PC-9 (cell line): ENCODE results near the gene PIP. TPM values are rescaled to one million over a fixed set of nuclear protein-coding genes. Genes with fewer than 3 reads are reported as not detected.

Experiments used
- BruUV-seq: library from RNA; stranded (reverse); fragments of 400-500 nt; replicated peaks from 2 replicates; lab custom pipeline; 2021; lab: Mats Ljungman, UMichigan
- CTCF ChIA-PET: fragments of 300-600 bp; sonication (Branson Sonifier 250); formaldehyde crosslinking; loops from one replicate; lab custom pipeline; 2022; ENCODE audit warnings: antibody characterized with exemption; lab: Charles Lee
- POLR2A ChIA-PET: fragments of 300-600 bp; sonication (Branson Sonifier 250); formaldehyde crosslinking; loops from one replicate; lab custom pipeline; 2022; ENCODE audit warnings: antibody characterized with exemption; ENCODE audit not compliant: unreplicated experiment; lab: Charles Lee
- DNase-seq, 2 experiments: peaks; one replicate each; pipeline versions ENCODE4 v3.0.0 to v3.0.0-alpha.2; 2015 to 2022; ENCODE audit warnings: mixed read lengths in 1 of 2
- H2AFZ ChIP-seq: fragments of 200-600 bp; sonication (generic); 2 replicates; pipeline ENCODE4 v1.8.1; 2017; ENCODE audit warnings: antibody characterized with exemption
- H3F3A ChIP-seq: fragments of 200-600 bp; sonication (generic); 2 replicates; pipeline ENCODE4 v1.8.1; 2017; ENCODE audit warnings: antibody characterized with exemption, mild to moderate bottlenecking, low read depth; ENCODE audit not compliant: insufficient read depth
- H3K27ac ChIP-seq: fragments of 200-600 bp; sonication (generic); 2 replicates; pipeline ENCODE4 v1.6.1; 2016; ENCODE audit warnings: mixed run types
- H3K27me3 ChIP-seq: fragments of 200-600 bp; sonication (generic); 2 replicates; pipeline ENCODE4 v1.6.1; 2016; ENCODE audit warnings: low read depth, mixed run types; ENCODE audit not compliant: insufficient read depth
- H3K36me3 ChIP-seq: fragments of 200-600 bp; sonication (generic); 2 replicates; pipeline ENCODE4 v1.6.1; 2016; ENCODE audit warnings: low read depth, mixed run types
- H3K4me1 ChIP-seq: fragments of 200-600 bp; sonication (generic); replicated peaks from 2 replicates; pipeline ENCODE4 v1.6.1; 2016; ENCODE audit warnings: mixed run types; ENCODE audit not compliant: insufficient read depth
- H3K4me2 ChIP-seq: fragments of 200-600 bp; sonication (generic); 2 replicates; pipeline ENCODE4 v1.6.1; 2017; ENCODE audit warnings: mixed run types
- H3K4me3 ChIP-seq: fragments of 200-600 bp; sonication (generic); 2 replicates; pipeline ENCODE4 v1.6.1; 2016; ENCODE audit warnings: mixed run types
- H3K79me2 ChIP-seq: fragments of 200-600 bp; sonication (generic); 2 replicates; pipeline ENCODE4 v1.6.1; 2017; ENCODE audit warnings: low read depth, mixed run types
- H3K9me2 ChIP-seq: fragments of 200-600 bp; sonication (generic); 2 replicates; pipeline ENCODE4 v1.8.1; 2017; ENCODE audit warnings: mild to moderate bottlenecking; ENCODE audit not compliant: insufficient read depth
- H3K9me3 ChIP-seq: fragments of 200-600 bp; sonication (generic); 2 replicates; pipeline ENCODE4 v1.8.1; 2016; ENCODE audit warnings: low read depth; ENCODE audit not compliant: insufficient read depth
- H4K20me1 ChIP-seq: fragments of 200-600 bp; sonication (generic); 2 replicates; pipeline ENCODE4 v1.8.1; 2017; ENCODE audit not compliant: insufficient read depth
- EZH2 ChIP-seq: fragments of 200-600 bp; sonication (generic); IDR thresholded peaks from 2 replicates; pipeline ENCODE4 v1.8.0; 2017; ENCODE audit warnings: antibody characterized with exemption, low read depth
- intact Hi-C: fragments of 100-400 bp; cut with micrococcal nuclease; formaldehyde crosslinking; loops from one replicate; pipeline ENCODE4 v1.10.0; 2022; ENCODE audit not compliant: unreplicated experiment
- total RNA-seq: library from RNA; stranded (reverse); gene quantifications from 2 replicates; pipeline ENCODE4 v1.2.3, GENCODE V29; 2021
- TF ChIP-seq, protein P1 (sequence below): fragments of 200-600 bp; sonication (generic); conservative IDR thresholded peaks from 2 replicates; pipeline ENCODE4 v1.6.1; 2017; ENCODE audit warnings: mixed run types, antibody characterized with exemption, mild to moderate bottlenecking, moderate library complexity

Gene PIP
- total RNA-seq, 1 experiment from 2014 or later: not detected

GRCh38 chr7:143130541-143130940 is 1.3 kb upstream of the PIP start:
- H3K36me3 ChIP-seq: no peaks in the 10 kb centered on the region
- TF ChIP-seq, protein P1, sequence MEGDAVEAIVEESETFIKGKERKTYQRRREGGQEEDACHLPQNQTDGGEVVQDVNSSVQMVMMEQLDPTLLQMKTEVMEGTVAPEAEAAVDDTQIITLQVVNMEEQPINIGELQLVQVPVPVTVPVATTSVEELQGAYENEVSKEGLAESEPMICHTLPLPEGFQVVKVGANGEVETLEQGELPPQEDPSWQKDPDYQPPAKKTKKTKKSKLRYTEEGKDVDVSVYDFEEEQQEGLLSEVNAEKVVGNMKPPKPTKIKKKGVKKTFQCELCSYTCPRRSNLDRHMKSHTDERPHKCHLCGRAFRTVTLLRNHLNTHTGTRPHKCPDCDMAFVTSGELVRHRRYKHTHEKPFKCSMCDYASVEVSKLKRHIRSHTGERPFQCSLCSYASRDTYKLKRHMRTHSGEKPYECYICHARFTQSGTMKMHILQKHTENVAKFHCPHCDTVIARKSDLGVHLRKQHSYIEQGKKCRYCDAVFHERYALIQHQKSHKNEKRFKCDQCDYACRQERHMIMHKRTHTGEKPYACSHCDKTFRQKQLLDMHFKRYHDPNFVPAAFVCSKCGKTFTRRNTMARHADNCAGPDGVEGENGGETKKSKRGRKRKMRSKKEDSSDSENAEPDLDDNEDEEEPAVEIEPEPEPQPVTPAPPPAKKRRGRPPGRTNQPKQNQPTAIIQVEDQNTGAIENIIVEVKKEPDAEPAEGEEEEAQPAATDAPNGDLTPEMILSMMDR: no peak
- no peak for TF ChIP-seq EZH2
- H3K4me3 ChIP-seq: no peak overlapping the region
- H2AFZ ChIP-seq: no peak overlapping the region
- no TSS peak for BruUV-seq
- POLR2A ChIA-PET: no interaction called here
- no peak overlapping the region for H3K27ac ChIP-seq
- DNase-seq: no peak
- H3K4me2 ChIP-seq: no peak overlapping the region
- H3K9me2 ChIP-seq: no peaks in the 10 kb centered on the region
- H3K27me3 ChIP-seq: no peaks in the 10 kb centered on the region
- 0 out of 2 replicates have a peak, but pooled peaks cover 10% of the 10 kb centered on the region for H3K4me1 ChIP-seq
- no peaks in the 10 kb centered on the region for H4K20me1 ChIP-seq
- CTCF ChIA-PET: no interaction called here
- H3K9me3 ChIP-seq: no peaks in the 10 kb centered on the region
- intact Hi-C loops: no loop called here
- peaks cover 14% of the 10 kb centered on the region; the same call in 1 of the 2 replicates for H3F3A ChIP-seq
- no peaks in the 10 kb centered on the region for H3K79me2 ChIP-seq

- Histone ChIP-seq H3K79me2 (no peaks in the 10 kb centered on the region), H3K4me2 (no peak overlapping the region), H3K4me1 (no peaks in the 10 kb centered on the region), H4K20me1 (no peaks in the 10 kb centered on the region), H3K27ac (no peak overlapping the region), H3K36me3 (no peaks in the 10 kb centered on the region), H3K27me3 (no peaks in the 10 kb centered on the region), H3K9me3 (no peaks in the 10 kb centered on the region), H3K4me3 (no peak overlapping the region), H3K9me2 (no peaks in the 10 kb centered on the region), H2AFZ (no peak overlapping the region), H3F3A (no peaks in the 10 kb centered on the region)
- POLR2A ChIA-PET: no interaction called here
- CTCF ChIA-PET: no interaction called here
- intact Hi-C loops: no loop called here
- BruUV-seq: no TSS peak
- DNase-seq: no peak
- no peak for TF ChIP-seq EZH2
- TF ChIP-seq, protein P1: no peak
Measured at GRCh38 chr7:143147070-143147469, 15.2 kb downstream of the PIP start.

- Histone ChIP-seq H3K36me3 (no peaks in the 10 kb centered on the region), H3K9me2 (no peaks in the 10 kb centered on the region), H4K20me1 (no peaks in the 10 kb centered on the region), H3F3A (no peaks in the 10 kb centered on the region), H3K79me2 (no peaks in the 10 kb centered on the region), H3K27me3 (no peaks in the 10 kb centered on the region), H2AFZ (no peak overlapping the region), H3K27ac (no peak overlapping the region), H3K9me3 (no peaks in the 10 kb centered on the region), H3K4me3 (no peak overlapping the region), H3K4me2 (no peak overlapping the region), H3K4me1 (no peaks in the 10 kb centered on the region)
- TF ChIP-seq, protein P1: no peak
- no peak for TF ChIP-seq EZH2
- ChIA-PET POLR2A (no interaction called here), CTCF (no interaction called here)
- no peak for DNase-seq
- no TSS peak for BruUV-seq
- intact Hi-C loops: no loop called here
Measured at GRCh38 chr7:143148050-143148449, 16.2 kb downstream of the PIP start.
